T-helper 1 cell treated with Interleukin-12 subunit alpha and Interleukin-12 subunit beta and Interleukin-4 antibody, amounts not matched to agents 30 ng/mL and 1 ng/mL, for 36 hours (primary cell): ENCODE measurements around the gene LHFPL5. TPM values are rescaled to one million over a fixed set of nuclear protein-coding genes. Genes with fewer than 3 reads are reported as not detected.

Source experiments
- intact Hi-C: fragments of 100-400 bp; cut with micrococcal nuclease; formaldehyde crosslinking; loops from one replicate; pipeline ENCODE4 v1.15.1; 2024
- total RNA-seq: library from RNA; stranded (reverse); gene quantifications from 2 replicates; pipeline ENCODE4 v1.2.3, GENCODE V29; 2022

Gene LHFPL5
- total RNA-seq, 1 donor from 2014 or later = not detected

DNA sequence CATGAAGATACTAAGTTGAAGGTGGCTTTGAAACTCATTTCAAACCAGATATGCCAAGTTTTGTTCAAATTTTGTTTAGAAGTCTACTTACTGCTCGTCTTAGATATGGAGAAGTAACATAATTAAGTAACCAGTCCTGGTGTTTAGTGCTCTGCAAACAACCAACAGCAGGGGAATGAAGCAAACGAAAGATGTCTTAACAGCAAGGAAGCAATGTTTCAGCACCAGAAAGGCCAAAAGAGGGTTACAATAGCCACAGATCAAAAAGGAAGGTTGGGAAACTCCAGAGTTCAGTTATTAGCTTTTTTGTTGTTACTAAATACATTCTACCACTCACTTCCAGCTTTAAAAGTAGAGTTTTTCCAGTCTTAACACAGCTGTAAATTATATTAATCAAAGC lies 45.1 kb downstream of the LHFPL5 start:
- intact Hi-C loops = no loop called here

DNA sequence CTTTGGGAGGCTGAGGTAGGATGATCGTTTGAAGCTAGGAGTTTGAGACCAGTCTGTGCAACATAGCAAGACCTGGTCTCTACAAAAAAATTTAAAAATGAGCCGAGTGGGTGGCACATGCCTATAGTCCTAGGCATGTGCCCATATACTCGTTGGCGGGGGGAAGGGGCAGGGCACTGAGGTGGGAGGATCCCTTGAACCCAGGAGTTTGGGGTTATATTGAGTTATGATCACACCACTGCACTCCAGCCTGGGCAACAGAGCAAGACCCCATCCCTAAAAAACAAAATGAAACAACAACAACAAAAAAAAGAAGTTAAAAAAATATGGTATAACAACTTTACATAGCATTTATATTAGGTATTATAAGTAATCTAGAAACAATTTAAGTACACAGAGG lies 47.8 kb downstream of the LHFPL5 start:
- intact Hi-C loops = no loop called here

DNA sequence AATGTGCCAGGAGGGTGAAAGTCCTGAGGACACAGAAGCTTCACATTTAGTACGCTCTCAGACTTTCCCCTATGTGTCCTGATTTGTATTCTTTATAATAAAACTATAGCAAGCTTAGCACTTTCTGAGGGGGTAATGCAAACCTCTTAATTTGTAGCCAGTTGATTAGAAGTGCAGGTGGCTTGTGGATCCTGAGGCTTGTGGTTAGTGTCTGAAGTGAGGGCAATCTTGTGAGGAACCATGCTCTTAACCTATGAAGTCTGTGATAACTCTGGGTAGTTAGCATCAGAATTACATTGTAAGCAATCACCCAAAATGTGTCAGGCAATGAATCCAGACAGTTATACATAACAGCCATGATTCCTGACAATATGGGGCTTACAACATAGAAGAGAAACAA lies 51.1 kb downstream of the LHFPL5 start:
- intact Hi-C loops = no loop called here

DNA sequence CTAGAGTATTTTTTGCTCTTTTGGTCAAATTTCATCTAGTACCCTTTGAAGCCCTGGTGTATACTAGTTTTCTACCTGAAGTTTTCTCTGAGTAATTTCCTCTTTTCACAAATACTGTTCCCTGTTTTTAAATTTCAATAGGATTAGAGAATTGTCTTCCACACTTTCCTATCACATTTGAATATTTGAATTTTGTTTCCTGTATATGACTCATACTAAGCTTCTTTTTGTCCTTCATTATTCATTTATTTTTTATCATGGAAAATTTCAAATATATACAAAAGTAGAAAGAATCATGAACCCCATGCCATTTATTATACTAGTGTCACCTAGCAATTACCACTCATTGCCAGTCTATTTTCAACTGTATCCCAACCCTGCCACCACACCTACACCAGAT lies 52.7 kb downstream of the LHFPL5 start:
- intact Hi-C loops = no loop called here

DNA sequence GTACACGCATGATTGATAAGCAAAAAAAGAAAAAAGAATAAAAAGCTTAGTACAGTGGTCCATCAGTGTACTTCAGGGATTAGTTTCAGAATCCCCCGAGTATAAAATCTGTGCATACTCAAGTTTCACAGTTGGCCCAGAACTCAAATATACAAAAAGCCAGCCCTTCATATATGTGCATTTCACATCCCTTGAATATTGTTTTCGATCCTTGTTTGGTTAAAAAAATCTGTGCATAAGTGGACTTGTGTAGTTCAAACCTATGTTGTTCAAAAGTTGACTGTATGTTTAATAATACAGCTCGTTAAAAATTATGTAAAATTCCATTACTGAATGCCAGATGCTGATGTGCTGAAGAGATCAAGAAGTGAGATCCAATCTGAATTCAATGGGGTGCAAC lies 54.2 kb downstream of the LHFPL5 start:
- intact Hi-C loops = no loop called here

Other genes starting within 250 kb of the LHFPL5 start
- gene FKBP5, start 116.4 kb upstream of the LHFPL5 start, total RNA-seq = 64.0 and 64.4 TPM in 2 replicates
- gene ARMC12, start 68.3 kb upstream of the LHFPL5 start, total RNA-seq = 0.66 and 0.88 TPM in 2 replicates
- gene CLPSL2, start 28.8 kb upstream of the LHFPL5 start, total RNA-seq = not detected in 2 replicates
- gene CLPSL1, start 24.3 kb upstream of the LHFPL5 start, total RNA-seq = not detected in 2 replicates
- gene CLPS, start 8.0 kb upstream of the LHFPL5 start, total RNA-seq = not detected in 2 replicates
- gene SRPK1, start 115.7 kb downstream of the LHFPL5 start, total RNA-seq = 82.0 and 93.4 TPM in 2 replicates
- gene SLC26A8, start 219.3 kb downstream of the LHFPL5 start, total RNA-seq = not detected in 2 replicates
- 62.9 and 64.9 TPM in 2 replicates for gene MAPK14, start 222.5 kb downstream of the LHFPL5 start, total RNA-seq